CD4-positive, alpha-beta T cell treated with Interleukin-6 at 100 ng/mL for 8 hours (primary cell): ENCODE results near the gene RPA3.

Source experiments
- DNase-seq: peaks from one replicate; pipeline ENCODE4 v3.0.0-alpha.2; 2020; ENCODE audit warnings: mixed read lengths, low spot score

The RPA3 gene

DNA sequence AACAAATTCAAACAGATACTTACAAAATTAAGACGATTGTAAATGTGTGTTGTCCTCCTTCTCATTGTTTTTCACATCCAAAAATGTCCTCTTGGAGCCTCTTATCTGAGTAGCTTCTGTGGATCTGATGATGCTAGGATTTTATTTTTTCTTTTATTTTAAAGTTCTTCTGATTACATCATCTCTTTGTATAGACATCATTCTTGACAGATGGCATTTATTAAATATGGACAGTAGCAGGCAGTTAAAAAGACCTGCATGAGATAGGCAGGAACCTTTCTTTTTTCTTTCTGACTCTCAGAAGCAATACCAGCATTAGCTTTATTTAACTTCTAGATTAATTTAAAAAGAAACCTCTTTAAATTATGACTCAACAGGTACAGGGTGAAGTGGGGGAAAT lies at the start of gene RPA3:
Gene RPA3, minus strand, starts transcription at position 116 of the 400 bp plus-strand sequence. CDS start 78,189 bp downstream, outside the sequence.
- no peak for DNase-seq

DNA sequence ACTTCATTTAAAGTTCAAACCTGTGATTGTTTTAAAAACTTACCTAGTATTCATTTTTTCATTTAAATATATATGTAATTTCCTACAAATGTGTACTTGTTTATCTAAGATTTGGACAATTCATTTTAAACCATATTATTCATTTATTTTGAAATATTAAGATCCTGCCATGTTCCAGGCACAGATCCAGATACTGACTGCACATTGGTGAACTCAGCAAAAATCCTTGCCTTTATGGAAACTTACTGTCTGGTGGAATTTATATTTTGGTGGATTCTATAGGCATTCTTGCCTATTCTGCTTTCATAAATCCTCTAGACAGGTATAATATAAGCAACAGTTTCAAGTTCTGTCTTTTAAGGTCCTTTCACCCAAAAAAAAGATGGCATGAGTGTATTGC lies 48.3 kb upstream of the RPA3 start:
- DNase-seq: no peak

GRCh38 chr7:7765422-7765821 lies 47.0 kb upstream of the RPA3 start:
- DNase-seq: no peak

DNA sequence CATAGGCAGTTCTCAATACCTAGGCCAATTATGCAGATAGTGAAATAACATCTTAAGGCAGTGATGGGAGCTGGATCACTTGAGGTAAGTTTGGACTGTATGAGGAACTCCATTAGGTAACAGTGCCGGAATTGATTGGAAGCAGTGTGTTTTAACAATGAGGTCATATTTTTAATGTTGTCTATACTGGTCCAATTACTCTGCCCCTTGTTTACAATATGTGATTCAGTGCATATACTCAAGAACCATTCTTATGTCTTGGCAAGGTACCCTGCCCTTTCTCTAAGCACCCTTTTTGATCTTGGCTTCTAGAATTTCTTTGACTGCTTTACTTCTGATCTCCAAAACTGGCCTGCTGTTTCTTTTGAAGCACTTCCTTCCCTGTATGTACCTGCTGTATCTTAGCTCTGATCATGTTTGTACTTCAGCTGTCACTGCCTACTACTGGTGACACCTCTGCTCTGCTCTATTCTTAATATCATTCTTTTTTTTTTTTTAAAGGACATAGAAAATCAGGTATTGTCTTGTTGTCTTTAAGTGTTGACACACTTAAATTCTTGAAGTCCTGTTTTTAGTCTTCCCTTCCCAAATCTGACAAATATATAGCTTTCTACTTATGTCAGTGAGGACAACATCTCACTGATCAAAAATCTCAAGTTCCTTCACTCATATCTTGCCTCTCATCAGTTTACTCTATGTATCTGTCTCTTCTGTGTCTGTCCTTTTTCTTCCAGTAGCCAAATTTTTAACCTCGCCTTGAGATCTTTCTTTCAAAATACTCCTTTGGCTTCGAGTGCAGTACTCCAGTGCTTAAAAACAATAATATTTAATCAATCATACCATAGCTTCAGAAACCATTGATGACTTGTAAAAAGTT lies 46.4 kb upstream of the RPA3 start:
- DNase-seq: peak; percentile 45

DNA sequence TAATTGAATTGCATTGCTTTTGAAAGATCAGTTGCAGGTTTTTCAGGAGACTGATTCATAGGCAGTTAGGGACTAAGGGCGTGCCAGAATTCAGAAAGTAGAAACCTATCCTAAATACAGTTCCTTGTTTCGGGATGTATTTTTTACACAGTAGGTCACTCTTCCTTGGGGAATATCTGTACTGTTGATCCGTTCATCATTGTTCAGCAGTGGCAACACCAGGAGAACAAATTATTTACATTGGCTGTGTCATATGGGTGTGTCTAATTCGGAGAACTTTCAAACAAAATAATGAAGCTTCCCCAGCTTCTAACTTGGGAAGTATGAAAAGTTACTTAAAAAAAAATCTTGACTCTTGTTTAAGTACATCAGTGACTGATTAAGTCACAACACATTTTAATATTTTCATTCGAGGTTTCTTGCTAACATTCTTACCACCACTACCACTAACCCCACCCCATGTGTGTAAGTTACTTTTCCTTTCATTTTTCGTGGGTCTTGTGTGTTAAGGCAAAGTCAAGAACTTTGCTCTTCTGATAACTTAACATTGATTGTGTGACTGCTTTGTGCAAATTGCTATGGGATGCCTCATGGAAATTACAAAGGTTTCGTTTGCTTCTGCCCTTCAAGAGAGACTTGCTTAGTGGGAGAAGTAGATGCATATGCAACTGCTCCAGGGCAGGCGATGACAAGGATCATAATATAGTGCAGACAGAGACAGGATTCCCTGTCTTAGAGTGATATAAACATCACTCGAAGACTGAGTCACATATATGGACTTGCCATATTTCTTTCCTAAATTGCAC lies 43.8 kb upstream of the RPA3 start:
- peak; percentile 52 for DNase-seq

GRCh38 chr7:7761340-7761973 lies 43.0 kb upstream of the RPA3 start:
- peak; percentile 30 for DNase-seq

- DNase-seq: no peak
Observed at GRCh38 chr7:7757576-7757975, 39.2 kb upstream of the RPA3 start.

DNA sequence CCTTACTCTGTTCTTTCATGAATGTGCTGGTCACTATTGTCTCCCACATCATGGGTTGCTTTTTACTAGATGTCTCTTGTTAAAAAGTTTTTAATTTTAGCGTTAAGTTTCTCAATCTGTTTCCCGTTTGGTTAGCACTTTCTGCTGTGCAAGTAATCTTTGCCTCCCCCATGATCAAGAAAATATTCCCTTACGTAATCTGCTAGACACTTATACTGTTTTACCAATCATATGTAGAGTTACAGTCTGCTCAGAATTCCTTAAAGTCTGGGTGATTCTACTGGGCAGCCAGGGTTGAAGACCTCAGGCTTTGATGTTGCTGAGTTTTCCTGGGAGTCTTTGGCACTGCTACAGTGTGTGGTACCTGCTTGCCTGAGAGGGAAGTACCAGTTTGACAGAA lies 38.2 kb upstream of the RPA3 start:
- no peak for DNase-seq

DNA sequence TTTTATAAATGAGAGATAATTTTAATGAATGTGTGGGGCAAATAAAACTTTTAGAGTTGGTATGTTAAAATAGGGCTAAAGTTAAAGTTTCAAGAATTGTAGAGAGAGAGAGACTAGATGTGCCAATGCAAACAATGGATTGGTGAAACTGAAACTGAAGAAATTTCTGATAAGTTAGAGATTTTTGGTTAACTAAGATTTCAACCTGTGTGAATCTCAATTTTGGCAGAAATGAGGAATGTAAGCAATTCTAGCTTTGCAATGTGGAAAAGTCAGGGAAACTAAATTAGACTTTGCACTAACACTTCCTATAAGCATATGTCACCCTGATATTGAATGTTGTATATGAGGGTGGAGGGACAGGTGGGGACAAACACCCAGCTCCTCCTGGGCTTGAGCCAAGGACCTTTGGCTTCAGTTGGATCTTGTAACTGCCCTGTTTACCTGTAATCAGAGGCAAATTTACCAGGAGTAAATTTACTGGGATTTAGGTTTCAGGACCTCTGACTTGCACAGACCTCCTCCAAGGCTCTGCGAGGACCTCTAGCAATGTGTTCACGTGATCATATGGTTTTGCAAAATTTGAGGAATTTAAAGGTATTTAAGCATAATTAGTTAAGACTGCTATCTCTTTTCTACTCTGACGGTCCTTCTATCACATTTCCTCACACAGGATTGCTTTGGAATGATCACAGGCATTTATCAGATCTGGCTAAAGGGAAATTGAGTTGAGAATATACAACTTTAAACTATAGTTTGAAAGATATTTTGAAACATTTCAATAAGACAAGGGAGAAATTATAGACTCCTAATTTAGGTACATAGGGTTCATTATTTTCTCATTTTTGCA lies 33.1 kb upstream of the RPA3 start:
- no peak for DNase-seq

DNA sequence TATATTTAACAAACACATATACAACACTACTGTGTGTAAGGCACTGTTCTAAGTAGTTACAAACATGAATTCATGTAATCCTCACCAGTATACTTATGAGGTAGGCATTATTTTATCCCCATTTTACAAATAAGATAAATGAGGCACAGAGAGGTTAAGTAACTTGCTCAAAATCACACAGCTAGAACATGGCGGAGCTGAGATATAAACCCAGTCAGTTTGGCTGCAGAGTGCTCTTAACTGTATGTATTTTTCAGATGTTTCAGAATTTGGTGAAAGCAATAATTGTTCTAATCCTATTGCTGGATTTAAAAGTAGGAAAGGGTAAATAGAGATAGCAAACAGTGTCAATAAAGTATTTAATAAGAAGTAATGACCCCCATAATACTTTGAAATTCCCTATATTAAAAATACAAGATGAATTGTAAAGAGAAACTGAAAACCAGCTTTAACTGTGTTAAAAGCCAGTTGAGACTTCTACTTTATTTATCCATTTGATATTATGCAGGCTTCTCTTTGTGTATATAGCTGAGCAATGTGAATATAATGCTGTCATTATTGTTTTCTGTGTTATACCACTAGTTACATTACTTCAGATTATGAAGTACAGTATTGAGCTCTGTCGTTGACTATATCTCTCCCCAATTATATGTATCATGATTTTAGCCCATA lies 32.3 kb upstream of the RPA3 start:
- no peak for DNase-seq

DNA sequence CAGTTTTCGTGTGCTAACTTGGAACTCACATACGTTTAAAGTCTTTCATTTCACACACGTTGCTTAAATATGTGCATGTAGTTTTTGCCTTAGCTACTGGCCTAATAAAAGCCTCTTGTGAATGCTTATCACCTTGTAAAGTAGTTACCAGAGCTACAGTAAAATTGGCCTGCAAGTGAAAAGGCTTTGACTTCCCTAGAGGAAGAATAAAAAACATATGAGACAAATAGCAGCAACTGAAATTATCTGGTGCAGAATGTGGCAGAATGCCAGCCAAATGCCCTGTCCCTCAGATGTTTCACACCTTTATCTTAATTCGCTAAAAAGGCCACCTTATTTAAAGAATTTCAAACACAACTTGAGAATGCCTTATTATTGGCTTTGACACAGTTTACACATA lies 28.1 kb upstream of the RPA3 start:
- DNase-seq: no peak

DNA sequence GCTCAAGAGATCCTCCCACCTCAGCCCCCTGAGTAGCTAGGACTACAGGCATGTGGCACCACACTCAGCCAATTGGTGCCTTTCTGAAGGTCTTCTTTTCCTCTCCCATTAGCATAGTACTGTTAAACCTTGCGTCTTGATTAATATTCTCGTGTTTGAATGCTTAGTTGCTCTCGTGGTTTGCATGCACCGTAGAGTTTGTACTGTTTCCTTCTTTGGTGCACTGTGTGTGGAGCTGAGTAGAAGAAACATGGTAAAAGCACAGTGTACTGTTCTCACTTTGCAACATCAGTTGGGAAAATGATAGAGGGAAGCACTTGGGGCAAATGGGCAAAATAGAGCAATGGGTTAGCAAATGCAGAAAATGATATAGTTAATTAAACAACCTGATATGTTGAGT lies 27.6 kb upstream of the RPA3 start:
- no peak for DNase-seq

DNA sequence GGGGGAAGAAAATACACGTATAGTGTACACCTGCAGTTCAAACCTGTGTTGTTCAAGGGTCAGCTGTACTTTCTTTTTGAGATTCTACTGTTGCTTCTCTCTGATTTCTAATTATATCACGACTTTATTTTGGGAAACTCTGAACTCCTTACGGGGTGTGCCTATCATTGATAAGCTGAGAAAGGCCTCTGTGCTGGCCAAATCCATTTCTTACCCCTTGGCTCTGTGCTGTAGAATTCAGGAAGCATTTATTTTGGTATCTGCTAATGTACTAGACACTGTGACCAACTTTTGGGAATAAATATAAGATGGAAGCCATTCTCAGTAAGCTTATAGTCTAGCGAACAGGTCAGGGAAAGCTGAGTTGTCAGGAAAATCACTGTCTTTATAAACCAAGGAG lies 26.9 kb upstream of the RPA3 start:
- no peak for DNase-seq

DNA sequence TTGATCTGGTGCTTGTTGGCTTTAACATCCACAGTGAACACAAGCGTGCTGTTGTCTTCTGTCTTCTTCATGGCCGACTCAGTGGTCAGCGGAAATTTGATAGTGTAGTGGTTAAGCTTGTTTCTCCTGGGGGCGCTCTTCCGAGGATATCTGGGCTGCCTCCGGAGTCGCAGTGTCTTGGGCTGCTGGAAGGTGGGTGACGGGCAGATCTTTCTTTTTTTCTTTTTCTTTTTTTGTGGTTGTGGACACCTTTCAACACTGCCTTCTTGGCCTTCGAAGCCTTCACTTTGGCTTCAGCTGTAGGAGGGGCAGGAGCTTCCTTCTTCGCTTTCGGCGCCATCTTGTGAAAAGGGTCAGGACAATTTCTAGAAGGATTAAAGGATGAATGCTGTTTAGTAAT lies 23.8 kb upstream of the RPA3 start:
- DNase-seq: no peak

- DNase-seq: no peak
Observed at GRCh38 chr7:7740037-7740355, 21.6 kb upstream of the RPA3 start.

DNA sequence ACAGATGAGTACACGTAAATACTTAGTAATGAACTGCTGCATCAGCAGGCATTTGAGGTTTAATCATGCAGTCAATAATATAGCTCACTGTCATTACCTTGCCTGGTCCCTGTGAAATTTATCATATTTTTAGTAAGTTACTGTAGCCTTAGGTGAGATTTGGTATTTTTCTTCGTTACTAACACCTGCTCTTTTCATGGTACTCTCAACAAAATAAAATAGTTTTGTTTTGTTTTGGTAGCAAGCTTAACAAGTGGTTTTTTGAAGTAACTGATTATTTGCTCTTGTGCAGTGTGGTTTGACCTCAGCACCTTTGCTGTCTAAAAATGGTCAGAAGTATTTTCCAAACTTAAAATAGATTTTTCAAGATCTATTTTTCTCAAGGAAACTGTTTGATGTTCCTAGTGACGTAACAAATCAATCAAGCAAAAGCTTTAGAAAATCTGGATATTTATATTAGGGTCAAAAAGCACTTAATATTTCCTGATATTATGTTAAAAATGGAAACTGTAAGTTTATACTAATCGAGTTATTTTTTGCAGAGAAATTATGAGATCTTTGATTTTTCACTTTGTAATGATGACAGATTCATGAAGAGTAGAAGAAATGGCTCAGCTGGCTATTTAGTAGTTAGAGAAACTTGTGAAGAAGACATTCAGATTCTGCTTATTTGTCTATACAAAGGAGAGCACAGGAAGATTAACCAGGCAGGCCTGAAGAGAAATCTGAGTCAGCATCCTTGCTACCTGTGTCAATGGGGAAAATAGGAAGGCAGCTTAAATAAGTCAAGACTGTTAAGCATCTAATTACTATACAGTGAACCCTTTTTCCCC lies 21.0 kb upstream of the RPA3 start:
- DNase-seq: no peak

DNA sequence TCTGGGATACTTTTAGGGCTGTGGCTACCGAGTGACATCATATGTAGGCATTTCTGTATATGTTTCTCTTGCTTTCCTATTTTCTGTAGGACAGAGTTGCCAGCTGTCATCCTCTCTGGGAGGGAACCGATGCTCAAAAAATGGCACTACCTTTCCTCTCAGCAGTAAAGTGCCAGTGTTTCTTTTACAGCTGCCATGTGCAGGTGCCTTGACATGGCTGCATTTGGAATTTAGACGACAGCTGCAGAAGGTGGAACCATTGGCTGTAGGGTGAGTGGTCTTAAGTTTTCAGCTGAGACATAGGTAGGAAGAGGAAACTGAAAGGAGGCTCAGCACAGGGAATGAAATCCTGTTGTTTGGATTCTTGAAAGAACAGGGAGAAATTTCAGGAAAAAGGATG lies 20.2 kb upstream of the RPA3 start:
- no peak for DNase-seq

DNA sequence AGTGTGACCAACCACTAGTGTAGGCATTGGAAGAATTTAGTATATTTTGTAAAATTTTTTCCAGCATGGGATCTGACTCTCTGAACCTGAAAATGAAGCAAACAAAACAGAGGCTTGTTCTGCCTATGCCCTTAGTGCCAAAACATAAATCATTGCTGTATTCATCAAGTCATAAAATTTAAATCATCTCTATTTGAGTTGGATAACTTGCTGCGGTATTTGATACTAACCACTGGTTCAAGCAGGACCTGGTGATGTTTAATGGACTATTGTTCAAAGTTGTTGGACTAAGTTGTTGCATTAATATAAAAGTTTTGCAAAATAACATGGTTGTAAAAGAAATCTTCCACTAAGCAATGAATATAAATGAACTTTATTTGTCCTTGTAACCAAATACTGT lies 19.8 kb upstream of the RPA3 start:
- DNase-seq: no peak

- no peak for DNase-seq
Observed at GRCh38 chr7:7737674-7738073, 19.3 kb upstream of the RPA3 start.

- no peak for DNase-seq
Observed at GRCh38 chr7:7736671-7737070, 18.3 kb upstream of the RPA3 start.
